GM23248 (cell line): Measurements from ENCODE around the gene CHAF1A.

Source experiments
- EZH2 ChIP-seq: fragments of 200-600 bp; sonication (generic); IDR thresholded peaks from 2 replicates; pipeline ENCODE4 v1.6.1; 2018; ENCODE audit warnings: antibody characterized with exemption, mild to moderate bottlenecking; ENCODE audit not compliant: insufficient read depth, poor library complexity, severe bottlenecking
- EZH2phosphoT487 ChIP-seq: fragments of 200-600 bp; sonication (generic); IDR thresholded peaks from 2 replicates; pipeline ENCODE4 v1.6.1; 2018; ENCODE audit warnings: antibody characterized with exemption, moderate library complexity, mild to moderate bottlenecking, low read depth; ENCODE audit not compliant: insufficient read depth

- TF ChIP-seq EZH2 (no peak), EZH2phosphoT487 (no peak)
Measured at GRCh38 chr19:4456476-4456842, 54.0 kb downstream of the CHAF1A start.
